ENCODE data around the gene SHROOM3. TPM values are rescaled to one million over a fixed set of nuclear protein-coding genes. Genes with fewer than 3 reads are reported as not detected.
A peak's percentile ranks its signal among the peaks of the same experiment; 100 is the strongest.

SHROOM3 gene
- total and polyA plus RNA-seq, 7 donors = 5.1 to 71.0 (median 28.2) TPM

GRCh38 chr4:76690011-76690905, 255.2 kb downstream of the SHROOM3 start:
- no peak for TF ChIP-seq POLR2AphosphoS5 (IDR thresholded peaks at IDR 0.05)
- no peak for TF ChIP-seq CTCF (IDR thresholded peaks at IDR 0.05)
- no peak for TF ChIP-seq EP300 (IDR thresholded peaks at IDR 0.05)
- TF ChIP-seq POLR2A (IDR thresholded peaks at IDR 0.05) = no peak
- peaks cover 0 to 38% (median 23%) of the 10 kb centered on the region in 4 donors for H3K4me1 ChIP-seq
- H3K36me3 ChIP-seq = no peaks in the 10 kb centered on the region
- H3K4me3 ChIP-seq = peak overlapping the region; percentile 55 to 74 (median 64)
- no peak for DNase-seq
- H3K27me3 ChIP-seq = no peaks in the 10 kb centered on the region
- WGBS, 2 donors = 3 to 11% methylated on average over 12 of the region's 12 CpGs
- H3K27ac ChIP-seq = peak overlapping the region; percentile 80 to 89 (median 82)
- intact Hi-C loops (cut with DNase I) = loop anchor here (5.0 kb wide), 1 partner anchor 47 kb away; no protein-coding TSS in a partner anchor
- no peaks in the 10 kb centered on the region for H3K9me3 ChIP-seq

GRCh38 chr4:76690906-76691275, 255.9 kb downstream of the SHROOM3 start:
- 10 to 46% methylated on average over 1 of the region's 1 CpG for WGBS, 2 donors
- DNase-seq = no peak
- no peaks in the 10 kb centered on the region for H3K27me3 ChIP-seq
- peaks cover 0 to 41% (median 25%) of the 10 kb centered on the region in 4 donors for H3K4me1 ChIP-seq
- TF ChIP-seq EP300 (IDR thresholded peaks at IDR 0.05) (no peak), POLR2AphosphoS5 (IDR thresholded peaks at IDR 0.05) (no peak), CTCF (IDR thresholded peaks at IDR 0.05) (no peak), POLR2A (IDR thresholded peaks at IDR 0.05) (no peak)
- intact Hi-C loops (cut with DNase I) = loop anchor here (5.0 kb wide), 1 partner anchor 46 kb away; no protein-coding TSS in a partner anchor
- peak overlapping the region in 2 of 4 donors; percentile 60 to 74 for H3K4me3 ChIP-seq
- H3K36me3 ChIP-seq = no peaks in the 10 kb centered on the region
- H3K9me3 ChIP-seq = no peaks in the 10 kb centered on the region
- H3K27ac ChIP-seq = peak overlapping the region; percentile 80 to 89 (median 82)

GRCh38 chr4:76691807-76692582, 257.0 kb downstream of the SHROOM3 start:
- no peak overlapping the region for H3K4me3 ChIP-seq
- H3K4me1 ChIP-seq = peaks cover 0 to 45% (median 29%) of the 10 kb centered on the region in 4 donors
- no peaks in the 10 kb centered on the region for H3K27me3 ChIP-seq
- H3K9me3 ChIP-seq = no peaks in the 10 kb centered on the region
- intact Hi-C loops (cut with DNase I) = loop anchor here (5.0 kb wide), 1 partner anchor 45 kb away; no protein-coding TSS in a partner anchor
- DNase-seq = no peak
- H3K36me3 ChIP-seq = no peaks in the 10 kb centered on the region
- 19 to 51% methylated on average over 5 of the region's 5 CpGs for WGBS, 2 donors
- TF ChIP-seq POLR2AphosphoS5 (IDR thresholded peaks at IDR 0.05) (no peak), POLR2A (IDR thresholded peaks at IDR 0.05) (no peak), CTCF (IDR thresholded peaks at IDR 0.05) (no peak), EP300 (IDR thresholded peaks at IDR 0.05) (no peak)
- H3K27ac ChIP-seq = peak overlapping the region; percentile 80 to 89 (median 82)

- TF ChIP-seq POLR2A (IDR thresholded peaks at IDR 0.05) (no peak), EP300 (IDR thresholded peaks at IDR 0.05) (no peak), POLR2AphosphoS5 (IDR thresholded peaks at IDR 0.05) (no peak), CTCF (IDR thresholded peaks at IDR 0.05) (no peak)
- Histone ChIP-seq H3K36me3 (no peaks in the 10 kb centered on the region), H3K9me3 (no peaks in the 10 kb centered on the region), H3K27me3 (no peaks in the 10 kb centered on the region), H3K4me1 (peaks cover 0 to 44% (median 29%) of the 10 kb centered on the region in 4 donors), H3K27ac (peak overlapping the region in 1 of 4 donors; percentile 89), H3K4me3 (no peak overlapping the region)
- no peak for DNase-seq
- intact Hi-C loops (cut with DNase I) = loop anchor here (5.0 kb wide), 1 partner anchor 45 kb away; no protein-coding TSS in a partner anchor
- WGBS, 2 donors = 47 to 77% methylated on average over 2 of the region's 2 CpGs
Observed at GRCh38 chr4:76692761-76693160, 257.7 kb downstream of the SHROOM3 start.
